SU-DHL-6 (cell line): Measurements from ENCODE around the gene GPX1.

Experiments
- EZH2phosphoT487 ChIP-seq: fragments of 200-600 bp; sonication (generic), shearing (Covaris generic); conservative IDR thresholded peaks from 2 replicates; pipeline ENCODE4 v1.6.1; 2018; ENCODE audit warnings: mild to moderate bottlenecking, antibody characterized with exemption, low read length, moderate library complexity, mixed read lengths
- TF ChIP-seq, protein P1 (sequence below): fragments of 200-600 bp; sonication (generic); IDR thresholded peaks from one replicate; pipeline ENCODE4 v1.5.1; 2017; ENCODE audit warnings: antibody characterized with exemption, mild to moderate bottlenecking, low read length, moderate library complexity; ENCODE audit not compliant: insufficient read depth, poor library complexity, severe bottlenecking

DNA sequence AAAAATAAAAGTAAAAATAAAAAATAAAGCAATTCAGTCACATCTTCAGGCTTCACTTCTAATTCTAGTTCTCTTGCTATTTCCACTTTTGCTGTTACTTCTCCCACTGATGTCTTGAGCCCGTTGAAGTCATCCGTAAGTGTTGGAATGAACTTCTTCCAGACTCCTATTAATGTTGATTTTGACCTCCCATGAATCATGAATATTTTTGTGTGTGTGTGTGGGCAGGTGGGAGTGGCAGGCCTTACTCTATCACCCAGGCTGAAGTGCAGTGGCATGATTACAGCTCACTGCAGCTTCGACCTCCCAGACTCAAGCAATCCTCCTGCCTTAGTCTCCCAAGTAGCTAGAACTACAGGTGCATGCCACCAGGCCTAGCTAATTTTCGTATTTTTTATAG is 29.0 kb downstream of the GPX1 start:
- TF ChIP-seq, protein P1, sequence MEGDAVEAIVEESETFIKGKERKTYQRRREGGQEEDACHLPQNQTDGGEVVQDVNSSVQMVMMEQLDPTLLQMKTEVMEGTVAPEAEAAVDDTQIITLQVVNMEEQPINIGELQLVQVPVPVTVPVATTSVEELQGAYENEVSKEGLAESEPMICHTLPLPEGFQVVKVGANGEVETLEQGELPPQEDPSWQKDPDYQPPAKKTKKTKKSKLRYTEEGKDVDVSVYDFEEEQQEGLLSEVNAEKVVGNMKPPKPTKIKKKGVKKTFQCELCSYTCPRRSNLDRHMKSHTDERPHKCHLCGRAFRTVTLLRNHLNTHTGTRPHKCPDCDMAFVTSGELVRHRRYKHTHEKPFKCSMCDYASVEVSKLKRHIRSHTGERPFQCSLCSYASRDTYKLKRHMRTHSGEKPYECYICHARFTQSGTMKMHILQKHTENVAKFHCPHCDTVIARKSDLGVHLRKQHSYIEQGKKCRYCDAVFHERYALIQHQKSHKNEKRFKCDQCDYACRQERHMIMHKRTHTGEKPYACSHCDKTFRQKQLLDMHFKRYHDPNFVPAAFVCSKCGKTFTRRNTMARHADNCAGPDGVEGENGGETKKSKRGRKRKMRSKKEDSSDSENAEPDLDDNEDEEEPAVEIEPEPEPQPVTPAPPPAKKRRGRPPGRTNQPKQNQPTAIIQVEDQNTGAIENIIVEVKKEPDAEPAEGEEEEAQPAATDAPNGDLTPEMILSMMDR = no peak
- no peak for TF ChIP-seq EZH2phosphoT487
